GM06990 (cell line): ENCODE results near the gene JARID2.
A peak's percentile ranks its signal among the peaks of the same experiment; 100 is the strongest.

Experiments
- DNase-seq: peaks from one replicate; pipeline ENCODE4 v3.0.0-alpha.2; 2011; ENCODE audit not compliant: insufficient read length; ENCODE audit errors: extremely low read depth
- H3K27me3 ChIP-seq: replicated peaks from 2 replicates; pipeline ENCODE4 v1.6.0; 2011; ENCODE audit warnings: low read length; ENCODE audit not compliant: control insufficient read depth, insufficient read depth
- H3K36me3 ChIP-seq: 2 replicates; pipeline ENCODE4 v1.5.1; 2011; ENCODE audit warnings: low read length; ENCODE audit not compliant: control insufficient read depth, insufficient read depth
- H3K4me3 ChIP-seq: replicated peaks from 2 replicates; pipeline ENCODE4 v1.5.1; 2011; ENCODE audit warnings: low read depth, mild to moderate bottlenecking, control low read depth, low read length
- CTCF ChIP-seq: IDR thresholded peaks from 2 replicates; pipeline ENCODE4 v1.5.1; 2011; ENCODE audit warnings: low read length, control low read depth, mild to moderate bottlenecking, inconsistent platforms; ENCODE audit not compliant: insufficient read depth, poor library complexity, severe bottlenecking

The JARID2 gene

GRCh38 chr6:15254070-15254975, 8.5 kb downstream of the JARID2 start:
- Histone ChIP-seq H3K4me3 (no peak overlapping the region), H3K27me3 (no peaks in the 10 kb centered on the region), H3K36me3 (no peaks in the 10 kb centered on the region)
- peak; percentile 57 for DNase-seq
- TF ChIP-seq CTCF = peak; percentile 39

- Histone ChIP-seq H3K36me3 (no peaks in the 10 kb centered on the region), H3K4me3 (no peak overlapping the region), H3K27me3 (no peaks in the 10 kb centered on the region)
- no peak for TF ChIP-seq CTCF
- DNase-seq = peak; percentile 43
These were observed 9.6 kb downstream of the JARID2 start for GRCh38 chr6:15255481-15255880.

DNA sequence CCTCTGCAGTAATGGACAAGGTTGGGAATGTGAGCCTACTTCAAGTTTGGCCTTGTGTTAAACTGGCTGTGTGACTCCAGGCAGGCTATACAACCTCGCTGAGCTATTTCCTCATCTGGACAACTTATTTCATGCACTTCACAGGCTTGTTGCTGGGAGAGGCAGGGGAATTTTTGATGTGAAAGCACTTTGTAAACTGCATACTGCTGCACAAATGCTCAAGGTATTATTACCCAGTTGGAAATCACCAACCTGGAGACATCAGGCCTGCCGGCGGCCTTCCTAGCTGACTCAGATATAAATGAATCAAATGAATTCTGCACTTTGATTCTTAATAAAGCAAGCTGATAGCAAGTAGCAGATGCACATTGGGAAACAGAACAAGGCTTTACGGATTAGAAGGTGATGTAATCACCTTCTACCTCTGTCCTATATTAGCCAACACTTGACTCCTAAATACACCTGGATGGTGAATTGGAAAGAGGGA, 10.1 kb downstream of the JARID2 start:
- H3K27me3 ChIP-seq = no peaks in the 10 kb centered on the region
- TF ChIP-seq CTCF = no peak
- DNase-seq = no peak
- H3K36me3 ChIP-seq = no peaks in the 10 kb centered on the region
- H3K4me3 ChIP-seq = no peak overlapping the region

DNA sequence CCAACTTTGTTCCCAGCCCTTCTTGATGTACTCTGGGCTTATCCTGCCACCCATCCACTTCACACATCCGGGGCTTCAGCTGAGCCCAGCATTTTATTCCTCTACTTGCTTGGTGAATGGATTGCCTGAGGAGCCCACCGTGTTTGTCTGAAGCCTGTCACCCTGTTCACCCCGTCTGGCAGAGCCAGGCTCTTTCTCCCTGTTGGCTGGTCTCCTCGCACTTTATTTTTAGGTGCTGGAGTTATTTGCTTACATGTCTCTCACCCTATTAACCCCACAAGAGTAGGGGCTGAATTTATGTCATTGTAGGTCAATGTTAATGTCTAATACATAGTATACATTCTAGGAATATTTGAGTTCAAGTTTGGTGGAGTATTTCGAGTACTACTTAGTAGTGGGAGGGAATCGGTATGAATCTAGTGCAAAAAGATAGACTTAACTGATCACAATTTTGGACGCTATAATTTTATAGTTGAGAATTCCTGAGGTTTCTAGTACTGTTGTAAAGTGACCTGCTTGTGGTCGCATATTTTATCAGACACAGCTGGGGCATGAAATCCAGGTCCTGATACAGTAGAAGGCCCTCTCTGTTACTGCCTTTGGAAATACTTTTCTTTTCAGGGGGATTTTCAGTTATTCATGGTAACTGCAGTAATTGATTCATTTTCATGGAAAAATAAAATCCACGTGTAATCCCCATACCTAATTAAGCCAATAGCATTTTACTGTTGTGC, 10.8 kb downstream of the JARID2 start:
- no peaks in the 10 kb centered on the region for H3K27me3 ChIP-seq
- no peaks in the 10 kb centered on the region for H3K36me3 ChIP-seq
- no peak for TF ChIP-seq CTCF
- no peak overlapping the region for H3K4me3 ChIP-seq
- DNase-seq = no peak

GRCh38 chr6:15257357-15258132, 11.7 kb downstream of the JARID2 start:
- no peak for DNase-seq
- no peak for TF ChIP-seq CTCF
- Histone ChIP-seq H3K36me3 (no peaks in the 10 kb centered on the region), H3K27me3 (no peaks in the 10 kb centered on the region), H3K4me3 (no peak overlapping the region)
